Measurements from ENCODE around the gene ASXL2. TPM values are rescaled to one million over a fixed set of nuclear protein-coding genes. Genes with fewer than 3 reads are reported as not detected.
A peak's percentile ranks its signal among the peaks of the same experiment; 100 is the strongest.

The ASXL2 gene
- polyA plus RNA-seq, 4 donors: 1.1 to 14.7 (median 3.2) TPM

DNA sequence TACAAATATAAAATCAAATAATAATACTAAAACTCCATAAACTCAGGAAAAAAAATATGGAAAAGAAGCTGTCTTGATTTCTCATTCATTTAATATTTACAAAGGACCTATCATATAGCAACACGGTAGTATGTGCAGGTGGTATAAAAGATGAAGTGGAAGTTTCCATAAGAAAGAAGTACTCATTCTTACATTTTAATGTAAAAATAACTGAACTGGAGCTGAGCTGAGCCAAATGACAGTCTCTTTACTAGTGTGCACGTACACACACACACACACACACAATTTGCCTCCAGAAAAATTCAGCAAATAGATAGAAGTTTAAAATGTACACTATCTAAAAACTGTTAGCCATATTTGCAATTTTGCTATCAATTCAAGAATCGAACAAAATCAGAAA is 54.1 kb downstream of the ASXL2 start:
- no peaks in the 10 kb centered on the region for H3K4me1 ChIP-seq (ENCODE audit: control insufficient read depth in 3 of 3, insufficient read depth in 2 of 3, low read depth in 1 of 3, low read length in 2 of 3)
- 69 to 84% (median 79%) methylated on average over 3 of the region's 3 CpGs for WGBS, 3 donors
- FAIRE-seq (no peak), DNase-seq (no peak)
- H3K9me3 ChIP-seq (ENCODE audit: control insufficient read depth in 2 of 2, insufficient read depth in 1 of 2, low read depth in 1 of 2, low read length in 1 of 2): no peaks in the 10 kb centered on the region
- H3K4me3 ChIP-seq (ENCODE audit: low read depth in 1 of 3, low read length in 3 of 3): no peak overlapping the region
- peaks cover 0 to 3% (median 0%) of the 10 kb centered on the region in 3 donors for H3K36me3 ChIP-seq (ENCODE audit: control insufficient read depth in 3 of 3, insufficient read depth in 2 of 3, low read depth in 1 of 3, low read length in 3 of 3)
- H3K27ac ChIP-seq (ENCODE audit: low read depth in 1 of 3, low read length in 2 of 3): no peak overlapping the region
- H3K27me3 ChIP-seq (ENCODE audit: control insufficient read depth in 3 of 3, insufficient read depth in 3 of 3, low read length in 3 of 3): no peaks in the 10 kb centered on the region

GRCh38 chr2:25822190-25823117 is 55.8 kb downstream of the ASXL2 start:
- Histone ChIP-seq H3K36me3 (ENCODE audit: control insufficient read depth in 3 of 3, insufficient read depth in 2 of 3, low read depth in 1 of 3, low read length in 3 of 3) (peaks cover 0 to 3% (median 3%) of the 10 kb centered on the region in 3 donors), H3K4me1 (ENCODE audit: control insufficient read depth in 3 of 3, insufficient read depth in 2 of 3, low read depth in 1 of 3, low read length in 2 of 3) (no peaks in the 10 kb centered on the region), H3K9me3 (ENCODE audit: control insufficient read depth in 2 of 2, insufficient read depth in 1 of 2, low read depth in 1 of 2, low read length in 1 of 2) (no peaks in the 10 kb centered on the region), H3K27me3 (ENCODE audit: control insufficient read depth in 3 of 3, insufficient read depth in 3 of 3, low read length in 3 of 3) (no peaks in the 10 kb centered on the region), H3K4me3 (ENCODE audit: low read depth in 1 of 3, low read length in 3 of 3) (peak overlapping the region in 2 of 3 donors; percentile 15 to 26), H3K27ac (ENCODE audit: low read depth in 1 of 3, low read length in 2 of 3) (peak overlapping the region in 2 of 3 donors; percentile 11 to 46)
- peak in 1 of 2 donors; percentile 55 for DNase-seq
- 28 to 62% (median 55%) methylated on average over 30 of the region's 30 CpGs for WGBS, 3 donors
- no peak for FAIRE-seq

DNA sequence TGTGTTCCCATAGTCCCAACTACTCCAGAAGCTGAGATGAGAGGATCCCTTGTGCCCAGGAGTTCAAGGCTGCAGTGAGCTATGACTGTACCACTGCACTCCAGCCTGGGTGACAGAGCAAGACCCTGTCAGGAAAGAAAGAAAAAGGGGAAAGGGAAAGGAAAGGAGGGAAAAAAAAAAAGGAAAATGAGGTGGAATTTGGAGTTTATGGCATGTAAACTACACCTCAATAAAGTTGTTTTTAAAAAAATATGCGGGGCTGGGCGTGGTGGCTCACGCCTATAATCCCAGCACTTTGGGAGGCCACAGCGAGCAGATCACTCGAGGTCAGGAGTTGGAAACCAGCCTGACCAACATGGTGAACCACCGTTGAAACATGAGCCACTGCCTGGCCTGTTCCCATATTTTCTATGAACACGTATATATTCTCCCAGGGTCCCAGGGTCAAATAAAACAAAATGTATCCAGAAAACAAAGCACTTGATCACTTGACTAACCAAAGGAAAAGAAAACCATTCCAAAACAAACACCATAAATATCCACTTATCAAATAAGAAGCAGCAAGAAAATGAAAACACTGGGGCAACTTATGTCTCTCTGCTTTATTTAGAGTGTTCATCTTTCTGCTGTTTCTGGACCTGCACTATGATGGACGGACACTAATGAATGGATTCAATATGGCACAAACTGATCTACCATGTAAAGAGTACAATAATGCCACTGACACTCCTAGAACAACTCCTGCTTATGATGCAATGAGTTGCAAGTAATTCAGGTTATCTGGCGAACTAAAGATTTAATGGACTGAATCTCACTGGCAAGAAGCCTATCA is 56.8 kb downstream of the ASXL2 start:
- Histone ChIP-seq H3K27ac (ENCODE audit: low read depth in 1 of 3, low read length in 2 of 3) (no peak overlapping the region), H3K4me1 (ENCODE audit: control insufficient read depth in 3 of 3, insufficient read depth in 2 of 3, low read depth in 1 of 3, low read length in 2 of 3) (no peaks in the 10 kb centered on the region), H3K4me3 (ENCODE audit: low read depth in 1 of 3, low read length in 3 of 3) (no peak overlapping the region), H3K36me3 (ENCODE audit: control insufficient read depth in 3 of 3, insufficient read depth in 2 of 3, low read depth in 1 of 3, low read length in 3 of 3) (peaks cover 0 to 3% (median 3%) of the 10 kb centered on the region in 3 donors), H3K9me3 (ENCODE audit: control insufficient read depth in 2 of 2, insufficient read depth in 1 of 2, low read depth in 1 of 2, low read length in 1 of 2) (no peaks in the 10 kb centered on the region), H3K27me3 (ENCODE audit: control insufficient read depth in 3 of 3, insufficient read depth in 3 of 3, low read length in 3 of 3) (no peaks in the 10 kb centered on the region)
- FAIRE-seq (no peak), DNase-seq (peak in 1 of 2 donors; percentile 13)
- 81 to 84% (median 84%) methylated on average over 9 of the region's 9 CpGs for WGBS, 3 donors

DNA sequence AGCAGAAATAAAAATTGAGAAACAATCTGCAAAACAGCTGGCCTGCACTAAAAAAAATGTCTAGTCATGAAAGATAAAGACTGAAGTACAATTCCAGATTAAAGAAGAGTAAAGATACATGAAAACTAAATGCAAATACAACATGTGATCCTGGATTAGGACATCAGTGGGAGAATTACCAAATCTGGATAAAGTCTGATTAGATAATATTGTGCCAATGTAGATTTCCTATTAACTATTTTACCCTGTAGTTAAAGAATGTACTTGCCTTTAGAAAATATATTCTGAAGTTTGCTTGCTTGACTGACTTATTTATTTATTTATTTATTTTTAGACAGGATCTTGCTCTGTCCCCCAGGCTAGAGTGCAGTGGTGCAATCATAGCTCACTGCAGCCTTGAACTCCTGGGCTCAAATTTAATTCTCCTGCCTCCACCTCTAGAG is 58.7 kb downstream of the ASXL2 start:
- Histone ChIP-seq H3K36me3 (ENCODE audit: control insufficient read depth in 3 of 3, insufficient read depth in 2 of 3, low read depth in 1 of 3, low read length in 3 of 3) (peaks cover 0 to 3% (median 3%) of the 10 kb centered on the region in 3 donors), H3K27ac (ENCODE audit: low read depth in 1 of 3, low read length in 2 of 3) (no peak overlapping the region), H3K4me3 (ENCODE audit: low read depth in 1 of 3, low read length in 3 of 3) (no peak overlapping the region), H3K27me3 (ENCODE audit: control insufficient read depth in 3 of 3, insufficient read depth in 3 of 3, low read length in 3 of 3) (no peaks in the 10 kb centered on the region), H3K9me3 (ENCODE audit: control insufficient read depth in 2 of 2, insufficient read depth in 1 of 2, low read depth in 1 of 2, low read length in 1 of 2) (no peaks in the 10 kb centered on the region), H3K4me1 (ENCODE audit: control insufficient read depth in 3 of 3, insufficient read depth in 2 of 3, low read depth in 1 of 3, low read length in 2 of 3) (no peaks in the 10 kb centered on the region)
- DNase-seq (no peak), FAIRE-seq (no peak)

- Histone ChIP-seq H3K9me3 (ENCODE audit: control insufficient read depth in 2 of 2, insufficient read depth in 1 of 2, low read depth in 1 of 2, low read length in 1 of 2) (no peaks in the 10 kb centered on the region), H3K4me1 (ENCODE audit: control insufficient read depth in 3 of 3, insufficient read depth in 2 of 3, low read depth in 1 of 3, low read length in 2 of 3) (no peaks in the 10 kb centered on the region), H3K27me3 (ENCODE audit: control insufficient read depth in 3 of 3, insufficient read depth in 3 of 3, low read length in 3 of 3) (no peaks in the 10 kb centered on the region), H3K4me3 (ENCODE audit: low read depth in 1 of 3, low read length in 3 of 3) (no peak overlapping the region), H3K36me3 (ENCODE audit: control insufficient read depth in 3 of 3, insufficient read depth in 2 of 3, low read depth in 1 of 3, low read length in 3 of 3) (peaks cover 0 to 3% (median 3%) of the 10 kb centered on the region in 3 donors), H3K27ac (ENCODE audit: low read depth in 1 of 3, low read length in 2 of 3) (no peak overlapping the region)
- no peak for DNase-seq
- FAIRE-seq: no peak
These were observed 60.7 kb downstream of the ASXL2 start for GRCh38 chr2:25817630-25818029.

DNA sequence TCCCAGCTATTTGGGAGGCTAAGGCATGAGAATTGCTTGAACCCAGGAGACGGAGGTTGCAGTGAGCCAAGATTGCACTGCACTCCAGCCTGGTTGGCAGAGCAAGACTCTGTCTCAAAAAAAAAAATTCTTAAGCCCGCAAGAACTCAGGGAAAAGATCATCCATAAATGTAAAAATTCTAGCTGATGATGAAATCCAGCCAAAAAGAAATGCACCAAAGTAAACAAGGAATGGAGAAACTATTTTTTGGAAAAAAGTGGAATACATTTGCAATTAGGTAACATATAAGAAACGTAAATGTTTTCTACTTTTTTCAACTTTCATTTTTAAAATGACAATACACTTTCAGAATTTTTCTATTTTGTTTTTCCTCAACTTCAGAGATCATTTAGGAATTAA is 61.3 kb downstream of the ASXL2 start:
- Histone ChIP-seq H3K4me3 (ENCODE audit: low read depth in 1 of 3, low read length in 3 of 3) (no peak overlapping the region), H3K27ac (ENCODE audit: low read depth in 1 of 3, low read length in 2 of 3) (no peak overlapping the region), H3K4me1 (ENCODE audit: control insufficient read depth in 3 of 3, insufficient read depth in 2 of 3, low read depth in 1 of 3, low read length in 2 of 3) (no peaks in the 10 kb centered on the region), H3K9me3 (ENCODE audit: control insufficient read depth in 2 of 2, insufficient read depth in 1 of 2, low read depth in 1 of 2, low read length in 1 of 2) (no peaks in the 10 kb centered on the region), H3K27me3 (ENCODE audit: control insufficient read depth in 3 of 3, insufficient read depth in 3 of 3, low read length in 3 of 3) (no peaks in the 10 kb centered on the region), H3K36me3 (ENCODE audit: control insufficient read depth in 3 of 3, insufficient read depth in 2 of 3, low read depth in 1 of 3, low read length in 3 of 3) (peaks cover 0 to 4% (median 0%) of the 10 kb centered on the region in 3 donors)
- DNase-seq (no peak), FAIRE-seq (no peak)
- 69 to 89% (median 88%) methylated on average over 3 of the region's 3 CpGs for whole genome bisulfite sequencing, 3 donors

DNA sequence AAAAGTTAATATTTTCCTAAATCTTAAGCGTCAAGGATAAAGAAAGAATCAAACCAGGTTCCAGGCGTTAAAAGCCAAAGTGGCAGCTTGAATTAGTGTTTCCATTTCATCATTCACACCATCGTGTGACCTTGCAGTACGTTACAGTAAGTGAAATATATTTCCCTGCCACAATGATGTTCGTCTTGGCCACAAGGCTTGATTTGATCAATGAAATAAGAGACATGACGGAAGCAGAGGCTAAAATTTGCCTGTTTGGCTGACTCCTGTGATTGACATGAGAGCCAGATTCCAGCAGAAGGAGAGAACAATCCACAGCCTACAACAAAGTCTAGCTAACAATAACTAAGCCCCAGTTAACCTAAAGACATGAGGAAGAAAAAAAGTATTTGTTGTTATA is 62.0 kb downstream of the ASXL2 start:
- Histone ChIP-seq H3K4me3 (ENCODE audit: low read depth in 1 of 3, low read length in 3 of 3) (no peak overlapping the region), H3K4me1 (ENCODE audit: control insufficient read depth in 3 of 3, insufficient read depth in 2 of 3, low read depth in 1 of 3, low read length in 2 of 3) (no peaks in the 10 kb centered on the region), H3K36me3 (ENCODE audit: control insufficient read depth in 3 of 3, insufficient read depth in 2 of 3, low read depth in 1 of 3, low read length in 3 of 3) (peaks cover 0 to 8% (median 0%) of the 10 kb centered on the region in 3 donors), H3K27ac (ENCODE audit: low read depth in 1 of 3, low read length in 2 of 3) (no peak overlapping the region), H3K9me3 (ENCODE audit: control insufficient read depth in 2 of 2, insufficient read depth in 1 of 2, low read depth in 1 of 2, low read length in 1 of 2) (no peaks in the 10 kb centered on the region), H3K27me3 (ENCODE audit: control insufficient read depth in 3 of 3, insufficient read depth in 3 of 3, low read length in 3 of 3) (no peaks in the 10 kb centered on the region)
- WGBS, 3 donors: 85 to 97% (median 88%) methylated on average over 6 of the region's 6 CpGs
- FAIRE-seq: no peak
- DNase-seq: no peak

GRCh38 chr2:25814681-25815080 is 63.6 kb downstream of the ASXL2 start:
- Histone ChIP-seq H3K4me3 (ENCODE audit: low read depth in 1 of 3, low read length in 3 of 3) (no peak overlapping the region), H3K27me3 (ENCODE audit: control insufficient read depth in 3 of 3, insufficient read depth in 3 of 3, low read length in 3 of 3) (no peaks in the 10 kb centered on the region), H3K9me3 (ENCODE audit: control insufficient read depth in 2 of 2, insufficient read depth in 1 of 2, low read depth in 1 of 2, low read length in 1 of 2) (no peaks in the 10 kb centered on the region), H3K4me1 (ENCODE audit: control insufficient read depth in 3 of 3, insufficient read depth in 2 of 3, low read depth in 1 of 3, low read length in 2 of 3) (no peaks in the 10 kb centered on the region), H3K36me3 (ENCODE audit: control insufficient read depth in 3 of 3, insufficient read depth in 2 of 3, low read depth in 1 of 3, low read length in 3 of 3) (peaks cover 0 to 16% (median 0%) of the 10 kb centered on the region in 3 donors), H3K27ac (ENCODE audit: low read depth in 1 of 3, low read length in 2 of 3) (no peak overlapping the region)
- 63 to 88% (median 68%) methylated on average over 1 of the region's 1 CpG for WGBS, 3 donors
- FAIRE-seq (no peak), DNase-seq (no peak)
